Testis (tissue), 3 donors: ENCODE measurements around the gene LOXL3. TPM values are rescaled to one million over a fixed set of nuclear protein-coding genes. Genes with fewer than 3 reads are reported as not detected.

Experiments used
- DNase-seq: peaks from one replicate; pipeline ENCODE4 v3.0.0-alpha.2; 2019
- H3K27ac ChIP-seq, 2 donors: fragments of 200-600 bp; sonication (generic); one replicate each; pipeline ENCODE4 v1.5.1; 2019
- H3K27me3 ChIP-seq: fragments of 200-600 bp; sonication (generic); one replicate; pipeline ENCODE4 v1.5.1; 2019
- H3K36me3 ChIP-seq: fragments of 200-600 bp; sonication (generic); one replicate; pipeline ENCODE4 v1.5.1; 2017; ENCODE audit warnings: low read depth; ENCODE audit errors: missing control alignments
- H3K4me1 ChIP-seq: fragments of 200-600 bp; sonication (generic); one replicate; pipeline ENCODE4 v1.5.1; 2019
- H3K4me3 ChIP-seq, 2 donors: fragments of 200-600 bp; sonication (generic); one replicate each; pipeline ENCODE4 v1.5.1; 2017 to 2019
- H3K9me3 ChIP-seq: fragments of 200-600 bp; sonication (generic); one replicate; pipeline ENCODE4 v1.5.1; 2017
- POLR2A ChIP-seq: fragments of 450-650 bp; IDR thresholded peaks from one replicate; pipeline ENCODE4 v1.6.1; 2017; ENCODE audit warnings: antibody characterized with exemption, mild to moderate bottlenecking, moderate library complexity
- WGBS, 2 donors: methylation state at CpG; one replicate each; pipeline ENCODE4 v1.1.5; 2018; 5-methylcytosine and 5-hydroxymethylcytosine counted together
- intact Hi-C: fragments of 100-400 bp; cut with DNase I; formaldehyde crosslinking; loops from one replicate; pipeline ENCODE4 v1.15.1; 2023; ENCODE audit warnings: low total_unique reads
- polyA plus RNA-seq: library from polyadenylated mRNA; stranded (reverse); fragments of 350-450 nt; fragmentation: Illumina TruSeq; extraction: RNeasy Lipid Tissue Mini Kit (QIAGEN cat#74804); gene quantifications from one replicate; pipeline ENCODE4 v1.2.3, GENCODE V29; 2014; ENCODE audit warnings: low read depth, low replicate concordance; ENCODE audit not compliant: insufficient read depth
- total RNA-seq, 2 donors: library from RNA; depleted of rRNA; stranded (reverse); fragments of >200 nt; gene quantifications; one replicate each; pipeline ENCODE4 v1.2.3, GENCODE V29; 2016
- TF ChIP-seq, protein P1 (sequence below), 3 experiments: fragments of 450-650 bp in 2 of 3; fragments of 200-600 bp in 1 of 3; sonication (generic) in 1 of 3; IDR thresholded peaks; one replicate each; pipeline ENCODE4 v1.5.1; 2016 to 2019; ENCODE audit warnings: antibody characterized with exemption in 3 of 3, mild to moderate bottlenecking in 2 of 3, moderate library complexity in 1 of 3

Gene LOXL3
- total and polyA plus RNA-seq, 3 donors from 2014 or later: 10.5 to 15.2 (median 13.1) TPM

DNA sequence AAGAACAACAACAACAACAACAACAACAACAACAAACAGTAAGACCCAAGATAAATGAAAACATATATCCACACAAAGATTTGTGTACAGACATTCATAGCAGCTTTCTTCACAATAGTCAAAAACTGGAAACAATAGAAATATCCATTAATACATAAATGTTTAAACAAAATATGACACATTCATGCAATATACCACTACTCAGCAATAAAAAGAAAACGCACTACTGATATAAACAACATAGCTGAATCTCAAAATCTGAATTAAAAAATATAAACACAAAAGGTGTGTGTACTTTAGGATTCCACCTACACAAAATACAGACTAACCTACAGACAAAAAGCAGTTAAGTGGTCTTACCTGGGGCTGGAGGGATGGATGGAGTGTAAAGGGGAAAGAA lies 42.8 kb upstream of the LOXL3 start:
- H3K27me3 ChIP-seq: no peaks in the 10 kb centered on the region
- intact Hi-C loops: no loop called here
- no peak overlapping the region for H3K4me3 ChIP-seq
- H3K36me3 ChIP-seq: no peaks in the 10 kb centered on the region
- H3K9me3 ChIP-seq: no peaks in the 10 kb centered on the region
- H3K27ac ChIP-seq: no peak overlapping the region
- TF ChIP-seq, protein P1, sequence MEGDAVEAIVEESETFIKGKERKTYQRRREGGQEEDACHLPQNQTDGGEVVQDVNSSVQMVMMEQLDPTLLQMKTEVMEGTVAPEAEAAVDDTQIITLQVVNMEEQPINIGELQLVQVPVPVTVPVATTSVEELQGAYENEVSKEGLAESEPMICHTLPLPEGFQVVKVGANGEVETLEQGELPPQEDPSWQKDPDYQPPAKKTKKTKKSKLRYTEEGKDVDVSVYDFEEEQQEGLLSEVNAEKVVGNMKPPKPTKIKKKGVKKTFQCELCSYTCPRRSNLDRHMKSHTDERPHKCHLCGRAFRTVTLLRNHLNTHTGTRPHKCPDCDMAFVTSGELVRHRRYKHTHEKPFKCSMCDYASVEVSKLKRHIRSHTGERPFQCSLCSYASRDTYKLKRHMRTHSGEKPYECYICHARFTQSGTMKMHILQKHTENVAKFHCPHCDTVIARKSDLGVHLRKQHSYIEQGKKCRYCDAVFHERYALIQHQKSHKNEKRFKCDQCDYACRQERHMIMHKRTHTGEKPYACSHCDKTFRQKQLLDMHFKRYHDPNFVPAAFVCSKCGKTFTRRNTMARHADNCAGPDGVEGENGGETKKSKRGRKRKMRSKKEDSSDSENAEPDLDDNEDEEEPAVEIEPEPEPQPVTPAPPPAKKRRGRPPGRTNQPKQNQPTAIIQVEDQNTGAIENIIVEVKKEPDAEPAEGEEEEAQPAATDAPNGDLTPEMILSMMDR (IDR thresholded peaks at IDR 0.05): no peak
- no peak for TF ChIP-seq POLR2A
- H3K4me1 ChIP-seq: no peaks in the 10 kb centered on the region
- WGBS, 2 donors: 83 to 85% methylated on average over 1 of the region's 1 CpG
- no peak for DNase-seq

DNA sequence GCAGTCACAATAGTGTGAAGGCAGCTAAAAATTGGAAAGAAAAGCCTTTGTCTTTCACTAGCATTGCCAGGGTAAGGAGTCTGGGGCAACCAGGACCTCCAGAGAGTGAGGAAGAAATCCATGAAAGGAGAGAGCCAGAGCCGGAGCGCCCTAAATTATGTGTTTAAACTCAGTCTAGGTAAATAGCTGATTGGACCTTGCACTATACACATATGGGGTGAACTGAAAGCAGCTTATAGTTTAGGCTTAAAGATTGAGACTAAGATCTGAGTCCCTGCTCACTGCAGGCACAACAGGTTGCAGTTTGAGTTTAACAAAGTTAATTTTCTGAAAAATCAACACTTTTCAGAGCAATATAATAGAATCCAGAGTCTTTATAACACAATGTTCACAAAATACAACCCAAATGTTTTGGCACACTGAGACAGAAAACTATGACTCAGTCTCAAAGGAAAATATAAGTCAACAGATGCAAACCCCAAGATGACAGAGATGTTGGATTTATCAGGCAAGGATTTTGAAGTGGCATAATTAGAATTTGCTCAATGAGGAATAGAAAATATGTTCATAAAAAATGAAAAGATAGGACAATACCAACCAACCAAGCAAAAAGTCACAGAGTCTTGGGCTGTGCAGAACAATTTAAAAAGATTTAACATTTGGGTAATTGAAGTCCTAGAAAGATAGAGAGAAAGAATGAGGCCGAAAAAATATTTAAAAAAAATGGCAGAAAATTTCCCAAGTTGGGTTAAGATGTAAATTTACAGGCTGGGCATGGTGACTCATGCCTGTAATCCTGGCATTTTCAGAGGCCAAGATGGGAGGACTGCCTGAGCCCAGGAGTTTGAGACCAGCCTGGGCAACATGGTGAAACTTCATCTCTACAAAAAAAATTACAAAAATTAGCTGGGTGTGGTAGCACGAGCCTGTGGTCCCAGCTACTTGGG lies 40.4 kb upstream of the LOXL3 start:
- Histone ChIP-seq H3K27me3 (no peaks in the 10 kb centered on the region), H3K9me3 (no peaks in the 10 kb centered on the region), H3K4me3 (no peak overlapping the region), H3K27ac (no peak overlapping the region), H3K36me3 (no peaks in the 10 kb centered on the region), H3K4me1 (no peaks in the 10 kb centered on the region)
- WGBS, 2 donors: 85 to 90% methylated on average over 4 of the region's 4 CpGs
- no peak for TF ChIP-seq POLR2A
- TF ChIP-seq, protein P1 (IDR thresholded peaks at IDR 0.05): no peak
- no peak for DNase-seq
- intact Hi-C loops: no loop called here

DNA sequence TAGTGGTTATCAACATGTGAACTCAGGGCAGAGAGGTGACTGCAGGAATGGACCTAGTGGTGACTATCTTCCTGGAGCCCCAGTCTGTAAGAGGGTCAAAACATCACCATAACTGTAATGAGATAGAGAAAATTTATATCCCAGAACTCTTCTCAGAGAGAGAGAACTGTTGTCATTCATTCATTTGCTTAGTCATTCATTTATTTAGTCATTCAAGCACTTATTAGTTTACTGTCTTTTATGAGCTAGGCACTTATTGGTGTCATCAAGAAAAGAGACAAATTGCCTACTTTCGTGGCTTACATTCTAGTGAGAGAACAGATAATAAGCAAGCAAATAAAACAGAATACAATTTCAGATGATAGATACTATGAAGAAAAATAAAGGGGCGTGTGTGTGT lies 34.9 kb upstream of the LOXL3 start:
- no peak for DNase-seq
- Histone ChIP-seq H3K4me1 (no peaks in the 10 kb centered on the region), H3K4me3 (no peak overlapping the region), H3K36me3 (no peaks in the 10 kb centered on the region), H3K27me3 (no peaks in the 10 kb centered on the region), H3K9me3 (no peaks in the 10 kb centered on the region), H3K27ac (no peak overlapping the region)
- intact Hi-C loops: loop anchor here (10.0 kb wide), 1 partner anchor 104 kb away; the partner anchor contains the start of genes CCDC142 and TTC31
- 64 to 75% methylated on average over 2 of the region's 2 CpGs for whole genome bisulfite sequencing, 2 donors
- TF ChIP-seq POLR2A: no peak
- TF ChIP-seq, protein P1 (IDR thresholded peaks at IDR 0.05): no peak

DNA sequence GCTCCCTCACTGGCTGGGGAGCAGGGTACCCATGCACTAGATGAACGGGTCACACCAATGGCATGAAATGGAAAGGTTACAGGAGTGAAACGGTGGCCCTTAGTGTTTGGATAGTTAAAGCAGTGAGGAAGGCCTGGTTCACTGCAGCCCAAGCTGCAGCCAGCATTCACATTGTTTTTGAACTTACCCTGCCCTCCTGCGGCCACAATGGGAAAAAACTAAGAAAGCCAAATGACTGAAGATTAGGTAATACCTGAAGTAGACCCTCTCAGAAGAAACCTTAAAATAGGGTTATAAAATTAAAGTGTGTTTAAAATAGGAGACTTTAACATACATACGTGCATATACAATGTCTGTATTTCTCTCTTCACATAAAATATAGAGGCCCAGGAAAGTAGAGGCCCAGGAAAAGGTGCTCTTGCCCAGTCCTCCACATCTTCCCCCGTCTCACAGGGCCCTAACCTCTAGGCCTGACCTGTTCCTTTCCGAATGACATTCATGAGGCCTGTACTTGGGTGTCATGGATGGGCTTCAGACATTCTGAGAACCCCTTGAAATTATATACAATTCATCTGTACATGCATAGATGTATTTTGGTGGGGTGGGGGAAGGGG lies 34.0 kb upstream of the LOXL3 start:
- Histone ChIP-seq H3K4me3 (no peak overlapping the region), H3K4me1 (no peaks in the 10 kb centered on the region), H3K27ac (no peak overlapping the region), H3K36me3 (no peaks in the 10 kb centered on the region), H3K9me3 (no peaks in the 10 kb centered on the region), H3K27me3 (no peaks in the 10 kb centered on the region)
- intact Hi-C loops: loop anchor here (10.0 kb wide), 1 partner anchor 103 kb away; the partner anchor contains the start of genes CCDC142 and TTC31
- DNase-seq: peak; percentile 72
- no peak for TF ChIP-seq POLR2A
- TF ChIP-seq, protein P1 (IDR thresholded peaks at IDR 0.05): peak; percentile 44 to 56 (median 53)
- 31 to 36% methylated on average over 6 of the region's 6 CpGs for WGBS, 2 donors
